ENCODE measurements around the gene REXO4.

DNA sequence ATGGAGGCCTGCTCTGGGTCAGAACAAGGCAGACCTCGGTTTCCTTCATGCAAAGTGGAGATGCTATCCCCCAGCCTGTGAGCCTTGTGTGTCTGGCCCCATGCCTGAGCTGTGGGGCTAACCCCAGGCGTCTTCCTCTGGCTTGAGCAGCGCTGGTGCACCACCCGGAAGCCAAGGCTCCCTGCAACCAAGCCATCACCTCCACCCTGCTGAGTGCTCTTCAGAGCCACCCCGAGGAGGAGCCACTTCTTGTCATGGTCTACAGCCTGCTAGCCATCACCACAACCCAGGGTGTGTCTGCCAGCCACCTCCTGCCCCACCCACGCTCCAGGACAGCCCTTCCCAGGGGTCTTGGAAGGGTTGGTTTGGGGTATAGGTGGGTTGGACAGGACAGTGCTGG lies 16.2 kb downstream of the REXO4 start:
- TF ChIP-seq, protein P1, sequence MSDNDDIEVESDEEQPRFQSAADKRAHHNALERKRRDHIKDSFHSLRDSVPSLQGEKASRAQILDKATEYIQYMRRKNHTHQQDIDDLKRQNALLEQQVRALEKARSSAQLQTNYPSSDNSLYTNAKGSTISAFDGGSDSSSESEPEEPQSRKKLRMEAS (IDR thresholded peaks at IDR 0.05; ENCODE audit: low read depth, low read length) = no peak
- TF ChIP-seq POLR2A (IDR thresholded peaks at IDR 0.05; ENCODE audit: extremely low read depth, insufficient read length) = no peak
- TF ChIP-seq, protein P2, sequence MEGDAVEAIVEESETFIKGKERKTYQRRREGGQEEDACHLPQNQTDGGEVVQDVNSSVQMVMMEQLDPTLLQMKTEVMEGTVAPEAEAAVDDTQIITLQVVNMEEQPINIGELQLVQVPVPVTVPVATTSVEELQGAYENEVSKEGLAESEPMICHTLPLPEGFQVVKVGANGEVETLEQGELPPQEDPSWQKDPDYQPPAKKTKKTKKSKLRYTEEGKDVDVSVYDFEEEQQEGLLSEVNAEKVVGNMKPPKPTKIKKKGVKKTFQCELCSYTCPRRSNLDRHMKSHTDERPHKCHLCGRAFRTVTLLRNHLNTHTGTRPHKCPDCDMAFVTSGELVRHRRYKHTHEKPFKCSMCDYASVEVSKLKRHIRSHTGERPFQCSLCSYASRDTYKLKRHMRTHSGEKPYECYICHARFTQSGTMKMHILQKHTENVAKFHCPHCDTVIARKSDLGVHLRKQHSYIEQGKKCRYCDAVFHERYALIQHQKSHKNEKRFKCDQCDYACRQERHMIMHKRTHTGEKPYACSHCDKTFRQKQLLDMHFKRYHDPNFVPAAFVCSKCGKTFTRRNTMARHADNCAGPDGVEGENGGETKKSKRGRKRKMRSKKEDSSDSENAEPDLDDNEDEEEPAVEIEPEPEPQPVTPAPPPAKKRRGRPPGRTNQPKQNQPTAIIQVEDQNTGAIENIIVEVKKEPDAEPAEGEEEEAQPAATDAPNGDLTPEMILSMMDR (IDR thresholded peaks at IDR 0.05; ENCODE audit: low read depth, low read length) = no peak
